ENCODE data around the gene CNPY3. TPM values are rescaled to one million over a fixed set of nuclear protein-coding genes. Genes with fewer than 3 reads are reported as not detected.

Gene CNPY3
- total RNA-seq, 3 donors from 2014 or later: 27.5 to 37.9 (median 33.1) TPM

DNA sequence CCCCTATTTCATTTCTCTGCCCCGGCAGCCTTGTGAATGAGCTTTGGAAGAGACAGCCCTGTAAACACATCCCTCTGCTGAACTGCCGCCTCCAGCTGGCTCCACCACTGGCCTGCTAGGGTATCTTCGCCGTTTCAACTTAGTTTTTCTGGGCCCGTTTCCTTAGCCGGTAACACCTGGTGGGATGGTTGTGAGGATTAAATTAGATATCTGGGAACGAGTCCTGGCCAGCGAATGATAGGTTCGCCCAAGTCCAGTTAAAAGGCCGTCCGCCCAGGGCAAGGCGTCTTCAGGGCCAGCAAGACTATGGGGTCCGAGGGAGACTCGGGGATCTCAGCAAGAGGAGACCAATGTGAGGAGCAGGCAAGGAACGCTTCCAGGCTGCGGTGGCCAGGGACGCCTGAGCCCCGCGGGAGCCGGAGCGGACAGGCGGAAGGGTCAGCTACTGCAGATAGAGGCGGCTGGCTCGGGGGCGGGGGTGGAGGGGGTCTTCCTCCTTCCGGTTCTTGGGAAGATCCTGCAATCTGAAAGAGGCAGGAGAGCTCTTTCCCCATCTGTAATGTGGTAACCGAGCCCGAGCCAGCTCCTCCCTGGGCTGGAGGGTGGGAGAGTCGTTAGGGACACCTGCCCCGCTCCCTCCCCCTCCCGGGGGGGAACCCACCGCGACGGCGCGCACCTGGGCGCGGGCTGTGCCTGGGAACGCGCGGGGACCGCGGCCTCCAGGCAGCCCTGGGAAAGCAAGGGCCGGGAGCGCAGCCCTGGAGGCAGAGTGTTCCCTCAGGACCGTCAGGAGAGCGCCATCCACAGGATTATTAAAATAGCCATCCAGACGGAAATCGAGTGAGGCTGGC lies 17.9 kb upstream of the CNPY3 start:
- no peak for DNase-seq (ENCODE audit: low spot score in 2 of 2)
- no peaks in the 10 kb centered on the region for H3K9me3 ChIP-seq
- H3K4me1 ChIP-seq: no peaks in the 10 kb centered on the region
- peak overlapping the region; percentile 3 to 68 (median 51) for H3K4me3 ChIP-seq
- no peaks in the 10 kb centered on the region for H3K36me3 ChIP-seq
- H3K27ac ChIP-seq: no peak overlapping the region
- intact Hi-C loops (cut with DNase I; ENCODE audit: low total_unique reads): no loop called here
- no peaks in the 10 kb centered on the region for H3K27me3 ChIP-seq
- TF ChIP-seq POLR2AphosphoS5 (IDR thresholded peaks at IDR 0.05) (no peak), POLR2A (IDR thresholded peaks at IDR 0.05) (no peak)
- TF ChIP-seq, protein P1, sequence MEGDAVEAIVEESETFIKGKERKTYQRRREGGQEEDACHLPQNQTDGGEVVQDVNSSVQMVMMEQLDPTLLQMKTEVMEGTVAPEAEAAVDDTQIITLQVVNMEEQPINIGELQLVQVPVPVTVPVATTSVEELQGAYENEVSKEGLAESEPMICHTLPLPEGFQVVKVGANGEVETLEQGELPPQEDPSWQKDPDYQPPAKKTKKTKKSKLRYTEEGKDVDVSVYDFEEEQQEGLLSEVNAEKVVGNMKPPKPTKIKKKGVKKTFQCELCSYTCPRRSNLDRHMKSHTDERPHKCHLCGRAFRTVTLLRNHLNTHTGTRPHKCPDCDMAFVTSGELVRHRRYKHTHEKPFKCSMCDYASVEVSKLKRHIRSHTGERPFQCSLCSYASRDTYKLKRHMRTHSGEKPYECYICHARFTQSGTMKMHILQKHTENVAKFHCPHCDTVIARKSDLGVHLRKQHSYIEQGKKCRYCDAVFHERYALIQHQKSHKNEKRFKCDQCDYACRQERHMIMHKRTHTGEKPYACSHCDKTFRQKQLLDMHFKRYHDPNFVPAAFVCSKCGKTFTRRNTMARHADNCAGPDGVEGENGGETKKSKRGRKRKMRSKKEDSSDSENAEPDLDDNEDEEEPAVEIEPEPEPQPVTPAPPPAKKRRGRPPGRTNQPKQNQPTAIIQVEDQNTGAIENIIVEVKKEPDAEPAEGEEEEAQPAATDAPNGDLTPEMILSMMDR (IDR thresholded peaks at IDR 0.05): no peak

DNA sequence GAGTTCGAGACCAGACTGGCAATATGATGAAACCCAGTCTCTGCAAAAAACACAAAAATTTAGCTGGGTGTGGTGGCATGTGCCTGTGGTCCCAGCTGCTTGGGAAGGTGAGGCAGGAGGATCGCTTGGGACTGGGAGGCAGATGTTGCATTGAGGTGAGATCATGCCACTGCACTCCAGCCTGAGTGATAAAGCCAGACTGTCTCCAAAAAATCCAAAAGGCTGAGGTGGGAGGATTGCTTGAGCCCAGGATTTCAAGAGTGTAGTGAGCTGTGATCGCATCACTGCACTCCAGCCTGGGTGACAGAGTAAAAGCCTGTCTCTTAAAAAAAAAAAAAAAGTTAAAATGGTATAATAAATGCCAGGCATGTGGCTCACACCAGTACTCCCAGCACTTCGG lies 14.7 kb upstream of the CNPY3 start:
- Histone ChIP-seq H3K27me3 (no peaks in the 10 kb centered on the region), H3K4me1 (no peaks in the 10 kb centered on the region), H3K9me3 (no peaks in the 10 kb centered on the region), H3K27ac (no peak overlapping the region), H3K4me3 (no peak overlapping the region), H3K36me3 (no peaks in the 10 kb centered on the region)
- DNase-seq (ENCODE audit: low spot score in 2 of 2): no peak
- TF ChIP-seq POLR2A (IDR thresholded peaks at IDR 0.05): no peak
- TF ChIP-seq, protein P1 (IDR thresholded peaks at IDR 0.05): no peak
- TF ChIP-seq POLR2AphosphoS5 (IDR thresholded peaks at IDR 0.05): no peak
- intact Hi-C loops (cut with DNase I; ENCODE audit: low total_unique reads): no loop called here

DNA sequence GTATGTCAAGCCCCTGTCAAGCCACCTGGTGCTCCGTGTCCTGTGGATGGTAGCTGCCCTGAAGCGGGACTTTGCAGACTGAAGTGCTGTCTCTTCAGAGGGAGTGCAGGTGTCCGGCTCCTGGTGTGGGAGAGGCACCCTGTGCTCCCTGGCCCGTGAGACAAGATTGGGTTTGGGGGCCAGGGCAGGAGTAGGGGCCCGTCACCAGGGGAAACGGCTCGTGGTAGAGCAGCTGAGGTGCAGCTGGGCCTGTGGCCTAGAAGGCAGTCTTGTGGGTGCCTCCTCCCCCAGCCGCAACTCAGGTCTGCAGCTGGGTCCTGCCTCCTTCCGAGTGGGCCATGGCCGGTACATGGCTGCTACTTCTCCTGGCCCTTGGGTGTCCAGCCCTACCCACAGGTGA lies 13.5 kb upstream of the CNPY3 start, which contains the start of gene PTCRA:
Gene PTCRA, plus strand, starts transcription at position 322 of the 400 bp plus-strand sequence. Its CDS starts 17 bp downstream, at position 339.
- Histone ChIP-seq H3K4me1 (no peaks in the 10 kb centered on the region), H3K27ac (no peak within 1 kb of the TSS), H3K27me3 (no peaks in the 10 kb centered on the region), H3K9me3 (no peaks in the 10 kb centered on the region), H3K4me3 (no peak within 1 kb of the TSS), H3K36me3 (no peaks in the 10 kb centered on the region)
- TF ChIP-seq POLR2A (IDR thresholded peaks at IDR 0.05) (no peak), POLR2AphosphoS5 (IDR thresholded peaks at IDR 0.05) (no peak)
- TF ChIP-seq, protein P1 (IDR thresholded peaks at IDR 0.05): no peak
- DNase-seq (ENCODE audit: low spot score in 2 of 2): no peak
- intact Hi-C loops (cut with DNase I; ENCODE audit: low total_unique reads): no loop called here

DNA sequence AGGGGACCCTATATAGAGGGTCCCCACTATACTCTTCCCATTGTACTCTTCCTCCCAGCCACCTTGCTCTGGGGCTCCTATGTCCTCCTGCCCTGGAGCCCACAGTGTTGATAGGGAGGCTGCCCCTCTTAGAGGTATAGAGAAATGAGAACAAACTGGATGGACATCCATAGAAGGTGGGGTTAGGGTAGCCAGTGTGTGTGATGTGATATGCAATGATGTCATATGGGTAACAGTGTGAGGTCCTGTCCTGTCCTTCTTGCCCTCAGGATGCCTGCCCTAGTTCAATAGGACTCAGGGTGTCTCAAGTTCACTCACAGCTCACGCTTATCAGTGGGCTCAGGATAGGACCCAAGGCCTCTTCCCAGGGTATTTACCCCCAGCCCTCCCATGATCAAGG lies 13.0 kb upstream of the CNPY3 start:
- intact Hi-C loops (cut with DNase I; ENCODE audit: low total_unique reads): no loop called here

DNA sequence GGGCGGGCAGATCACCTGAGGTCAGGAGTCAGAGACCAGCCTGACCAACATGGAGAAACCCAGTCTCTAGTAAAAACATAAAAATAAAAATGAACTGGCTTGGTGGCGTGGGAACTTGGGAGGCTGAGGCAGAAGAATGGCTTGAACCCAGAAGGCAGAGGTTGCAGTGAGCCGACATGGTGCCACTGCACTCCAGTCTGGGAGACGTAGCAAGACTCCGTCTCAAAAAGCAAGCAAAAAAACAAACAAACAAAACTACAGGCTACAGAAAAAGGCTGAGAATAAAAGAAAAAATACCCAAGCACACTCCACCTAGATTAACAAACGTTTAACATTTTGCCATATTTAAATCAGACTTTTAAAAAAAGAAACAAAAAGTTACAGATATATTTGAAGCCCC lies 7.5 kb upstream of the CNPY3 start:
- Histone ChIP-seq H3K4me1 (no peaks in the 10 kb centered on the region), H3K27ac (no peak overlapping the region), H3K9me3 (no peaks in the 10 kb centered on the region), H3K4me3 (no peak overlapping the region), H3K27me3 (no peaks in the 10 kb centered on the region), H3K36me3 (no peaks in the 10 kb centered on the region)
- no peak for TF ChIP-seq POLR2A (IDR thresholded peaks at IDR 0.05)
- no peak for TF ChIP-seq POLR2AphosphoS5 (IDR thresholded peaks at IDR 0.05)
- TF ChIP-seq, protein P1 (IDR thresholded peaks at IDR 0.05): no peak
- no peak for DNase-seq (ENCODE audit: low spot score in 2 of 2)
- intact Hi-C loops (cut with DNase I; ENCODE audit: low total_unique reads): no loop called here

More for the DNA sequence above, 13.0 kb upstream of the CNPY3 start:
- Histone ChIP-seq H3K4me1 (no peaks in the 10 kb centered on the region), H3K27ac (no peak overlapping the region), H3K9me3 (no peaks in the 10 kb centered on the region), H3K36me3 (no peaks in the 10 kb centered on the region), H3K27me3 (no peaks in the 10 kb centered on the region), H3K4me3 (no peak overlapping the region)
- TF ChIP-seq POLR2AphosphoS5 (IDR thresholded peaks at IDR 0.05) (no peak), POLR2A (IDR thresholded peaks at IDR 0.05) (no peak)
- TF ChIP-seq, protein P1 (IDR thresholded peaks at IDR 0.05): no peak
- no peak for DNase-seq (ENCODE audit: low spot score in 2 of 2)

All from breast epithelium (tissue), 4 donors.